ENCODE data around the gene PEX10.
"Not testable (repeated sequence)": the region's sequence is repeated elsewhere in the genome, so short reads cannot be mapped to it uniquely, and the experiment has no call there.

Gene PEX10

GRCh38 chr1:2412395-2412772 is at the start of gene PEX10:
PEX10 (minus strand) TSS chr1:2412564; CDS start chr1:2412502, 62 bp downstream.
- peak; percentile 98 to 99 for DNase-seq (ENCODE audit: low read depth in 2 of 2)

GRCh38 chr1:2460996-2461751 is 48.8 kb upstream of the PEX10 start:
- DNase-seq (ENCODE audit: low read depth in 2 of 2): no peak

GRCh38 chr1:2460203-2460602 is 47.8 kb upstream of the PEX10 start:
- no peak for DNase-seq (ENCODE audit: low read depth in 2 of 2)

GRCh38 chr1:2459757-2460156 is 47.4 kb upstream of the PEX10 start:
- DNase-seq (ENCODE audit: low read depth in 2 of 2): no peak

- not testable (repeated sequence) for DNase-seq (ENCODE audit: low read depth in 2 of 2)
Measured at GRCh38 chr1:2459102-2459753, 46.9 kb upstream of the PEX10 start.

GRCh38 chr1:2458687-2459086 is 46.3 kb upstream of the PEX10 start:
- DNase-seq (ENCODE audit: low read depth in 2 of 2): no peak

- no peak for DNase-seq (ENCODE audit: low read depth in 2 of 2)
Measured at GRCh38 chr1:2457444-2457843, 45.1 kb upstream of the PEX10 start.

GRCh38 chr1:2455757-2456156 is 43.4 kb upstream of the PEX10 start:
- no peak for DNase-seq (ENCODE audit: low read depth in 2 of 2)

- DNase-seq (ENCODE audit: low read depth in 2 of 2): no peak
Measured at GRCh38 chr1:2454227-2454626, 41.9 kb upstream of the PEX10 start.

GRCh38 chr1:2452932-2453315 is 40.6 kb upstream of the PEX10 start:
- DNase-seq (ENCODE audit: low read depth in 2 of 2): no peak

- no peak for DNase-seq (ENCODE audit: low read depth in 2 of 2)
Measured at GRCh38 chr1:2452201-2452931, 40.0 kb upstream of the PEX10 start.

GRCh38 chr1:2451741-2452140 is 39.4 kb upstream of the PEX10 start:
- no peak for DNase-seq (ENCODE audit: low read depth in 2 of 2)

- DNase-seq (ENCODE audit: low read depth in 2 of 2): no peak
Measured at GRCh38 chr1:2449636-2450454, 37.5 kb upstream of the PEX10 start.

GRCh38 chr1:2448098-2448445 is 35.7 kb upstream of the PEX10 start:
- DNase-seq (ENCODE audit: low read depth in 2 of 2): no peak

- DNase-seq (ENCODE audit: low read depth in 2 of 2): no peak
Measured at GRCh38 chr1:2447276-2448097, 35.1 kb upstream of the PEX10 start.

- no peak for DNase-seq (ENCODE audit: low read depth in 2 of 2)
Measured at GRCh38 chr1:2446861-2447260, 34.5 kb upstream of the PEX10 start.

GRCh38 chr1:2446394-2446793 is 34.0 kb upstream of the PEX10 start:
- no peak for DNase-seq (ENCODE audit: low read depth in 2 of 2)

GRCh38 chr1:2445823-2446215 is 33.5 kb upstream of the PEX10 start:
- DNase-seq (ENCODE audit: low read depth in 2 of 2): no peak

- DNase-seq (ENCODE audit: low read depth in 2 of 2): no peak
Measured at GRCh38 chr1:2445162-2445822, 32.9 kb upstream of the PEX10 start.

GRCh38 chr1:2444138-2444591 is 31.8 kb upstream of the PEX10 start:
- DNase-seq (ENCODE audit: low read depth in 2 of 2): no peak

Measured in stimulated activated CD8-positive, alpha-beta memory T cell treated with anti-CD3 and anti-CD28 coated beads, Interleukin-2, amount 100 ng/mL, for 1 hour (primary cell).